Neural cell (in vitro differentiated cells): ENCODE measurements around the gene S100A12.

Experiments used
- CTCF ChIP-seq: fragments of 450-650 bp; IDR thresholded peaks from 2 replicates; pipeline ENCODE4 v1.5.1; 2014; ENCODE audit warnings: antibody characterized with exemption, mild to moderate bottlenecking, moderate library complexity; ENCODE audit not compliant: poor library complexity, severe bottlenecking
- EZH2 ChIP-seq: fragments of 200-600, 300-800 bp; shearing (Covaris generic), sonication (generic); IDR thresholded peaks from 2 replicates; pipeline ENCODE4 v1.6.1; 2014; ENCODE audit warnings: antibody characterized with exemption, low read length, borderline replicate concordance, mild to moderate bottlenecking; ENCODE audit not compliant: insufficient read depth, poor library complexity, severe bottlenecking
- POLR2AphosphoS5 ChIP-seq: IDR thresholded peaks from 2 replicates; pipeline ENCODE4 v1.6.1; 2012
- TAF1 ChIP-seq: IDR thresholded peaks from 2 replicates; pipeline ENCODE4 v1.6.1; 2012; ENCODE audit warnings: low read depth

- TF ChIP-seq CTCF, result no peak
- no peak for TF ChIP-seq POLR2AphosphoS5
- TF ChIP-seq TAF1, result no peak
- no peak for TF ChIP-seq EZH2
Observed at GRCh38 chr1:153357853-153358690, 17.3 kb downstream of the S100A12 start, which contains the start of gene S100A9.
